Natural killer cell (primary cell): ENCODE measurements around the gene CD3G. TPM values are rescaled to one million over a fixed set of nuclear protein-coding genes. Genes with fewer than 3 reads are reported as not detected.
A peak's percentile ranks its signal among the peaks of the same experiment; 100 is the strongest.

Experiments used
- ATAC-seq, 3 donors: fragments of 150-1000 bp in 2 of 3; fragments of 200-7000 bp in 1 of 3; cut with Tn5 transposase; 1 replicate in 1 of 3; 2 replicates in 2 of 3; pipeline ENCODE4 v1.10.0; 2021; ENCODE audit warnings: mild to moderate bottlenecking in 2 of 3, moderate library complexity in 2 of 3
- DNase-seq, 2 donors: peaks; one replicate each; pipeline versions ENCODE4 v3.0.0 to v3.0.0-alpha.2; 2013 to 2021; ENCODE audit warnings: mixed read lengths in 1 of 2
- H3K27ac ChIP-seq: one replicate; pipeline ENCODE4 v1.5.1; 2013; ENCODE audit warnings: mild to moderate bottlenecking, low read length
- H3K27me3 ChIP-seq: one replicate; pipeline ENCODE4 v1.6.1; 2013; ENCODE audit warnings: low read length; ENCODE audit not compliant: control insufficient read depth, insufficient read depth
- H3K36me3 ChIP-seq: one replicate; pipeline ENCODE4 v1.6.1; 2013; ENCODE audit warnings: low read length; ENCODE audit not compliant: control insufficient read depth, insufficient read depth
- H3K4me1 ChIP-seq: one replicate; pipeline ENCODE4 v1.6.1; 2013; ENCODE audit warnings: low read length; ENCODE audit not compliant: control insufficient read depth, insufficient read depth
- H3K4me3 ChIP-seq: one replicate; pipeline ENCODE4 v1.5.1; 2013; ENCODE audit warnings: low read length
- H3K9me3 ChIP-seq: one replicate; pipeline ENCODE4 v1.6.1; 2013; ENCODE audit warnings: low read length; ENCODE audit not compliant: control insufficient read depth, insufficient read depth
- H3K27ac Mint-ChIP-seq, 2 donors: one replicate each; pipeline ENCODE4 v1.8.0; 2022; ENCODE audit warnings: mild to moderate bottlenecking in 2 of 2, mixed read lengths in 2 of 2, moderate library complexity in 1 of 2
- H3K27me3 Mint-ChIP-seq, 2 donors: one replicate each; pipeline ENCODE4 v1.8.0; 2022; ENCODE audit warnings: low read depth in 2 of 2, mixed read lengths in 2 of 2
- H3K36me3 Mint-ChIP-seq: one replicate; pipeline ENCODE4 v1.8.0; 2022; ENCODE audit warnings: mixed read lengths
- H3K4me1 Mint-ChIP-seq, 2 donors: one replicate each; pipeline ENCODE4 v1.8.0; 2022; ENCODE audit warnings: mixed read lengths in 2 of 2
- H3K4me3 Mint-ChIP-seq: one replicate; pipeline ENCODE4 v1.8.0; 2022; ENCODE audit warnings: mild to moderate bottlenecking, moderate library complexity, mixed read lengths
- H3K9me3 Mint-ChIP-seq, 2 donors: one replicate each; pipeline ENCODE4 v1.8.0; 2022; ENCODE audit warnings: mixed read lengths in 2 of 2
- WGBS: methylation state at CpG from one replicate; pipeline ENCODE4 v1.1.7; 2013; ENCODE audit warnings: missing lambda C conversion rate; ENCODE audit not compliant: insufficient coverage; 5-methylcytosine and 5-hydroxymethylcytosine counted together
- intact Hi-C: fragments of 100-400 bp; cut with micrococcal nuclease; formaldehyde crosslinking; loops from one replicate; pipeline ENCODE4 v1.14.2; 2022
- total RNA-seq, 4 donors: library from RNA; stranded (reverse); fragments of 120-200 nt in 1 of 4; gene quantifications; one replicate each; pipeline versions ENCODE4 v1.2.3 to v1.2.4, GENCODE V29; 2013 to 2022
- TF ChIP-seq, protein P1 (sequence below): fragments of 200-600 bp; IDR thresholded peaks from one replicate; pipeline ENCODE4 v1.8.0; 2022; ENCODE audit warnings: antibody characterized with exemption

Gene CD3G
- total RNA-seq, 3 donors from 2014 or later (not counting 1 experiment from before 2014, with no cell fraction given), result 7.6 to 52.1 (median 8.2) TPM

DNA sequence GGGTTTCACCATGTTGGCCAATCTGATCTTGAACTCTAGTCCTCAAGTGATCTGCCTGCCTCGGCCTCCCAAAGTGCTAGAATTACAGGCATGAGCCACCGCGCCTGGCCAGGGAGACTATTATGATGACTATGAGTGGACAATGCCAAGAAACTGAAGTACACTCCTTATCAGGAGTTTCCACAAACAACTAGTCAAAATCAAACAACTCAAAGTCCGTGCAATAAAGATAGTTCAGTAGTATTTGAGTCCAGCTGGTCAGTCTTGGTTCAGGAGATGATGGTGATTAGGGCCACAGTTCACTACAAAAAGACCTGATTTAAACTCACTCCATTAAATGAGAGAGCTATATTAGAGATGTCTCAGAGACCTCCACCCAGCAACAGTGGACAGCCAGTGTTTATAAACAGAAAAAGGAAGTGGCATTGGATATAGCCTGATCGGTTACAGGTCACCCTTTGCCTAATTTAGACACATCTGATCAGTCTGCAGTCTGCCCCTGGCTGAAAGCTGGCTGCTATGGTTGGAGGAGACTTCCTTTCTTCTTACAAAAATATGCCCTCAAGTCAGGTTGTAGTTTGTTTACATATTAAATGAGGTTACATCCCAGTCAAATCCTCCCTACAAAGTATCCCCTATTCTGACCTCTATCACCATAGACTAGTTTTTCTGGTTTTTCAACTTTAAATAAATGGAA, 22.6 kb upstream of the CD3G start:
- H3K4me3 ChIP-seq, result no peak overlapping the region
- H3K4me3 Mint-ChIP-seq, result no peak overlapping the region
- H3K27me3 Mint-ChIP-seq, result no peaks in the 10 kb centered on the region
- H3K27ac ChIP-seq, result peak overlapping the region; percentile 6
- TF ChIP-seq, protein P1, sequence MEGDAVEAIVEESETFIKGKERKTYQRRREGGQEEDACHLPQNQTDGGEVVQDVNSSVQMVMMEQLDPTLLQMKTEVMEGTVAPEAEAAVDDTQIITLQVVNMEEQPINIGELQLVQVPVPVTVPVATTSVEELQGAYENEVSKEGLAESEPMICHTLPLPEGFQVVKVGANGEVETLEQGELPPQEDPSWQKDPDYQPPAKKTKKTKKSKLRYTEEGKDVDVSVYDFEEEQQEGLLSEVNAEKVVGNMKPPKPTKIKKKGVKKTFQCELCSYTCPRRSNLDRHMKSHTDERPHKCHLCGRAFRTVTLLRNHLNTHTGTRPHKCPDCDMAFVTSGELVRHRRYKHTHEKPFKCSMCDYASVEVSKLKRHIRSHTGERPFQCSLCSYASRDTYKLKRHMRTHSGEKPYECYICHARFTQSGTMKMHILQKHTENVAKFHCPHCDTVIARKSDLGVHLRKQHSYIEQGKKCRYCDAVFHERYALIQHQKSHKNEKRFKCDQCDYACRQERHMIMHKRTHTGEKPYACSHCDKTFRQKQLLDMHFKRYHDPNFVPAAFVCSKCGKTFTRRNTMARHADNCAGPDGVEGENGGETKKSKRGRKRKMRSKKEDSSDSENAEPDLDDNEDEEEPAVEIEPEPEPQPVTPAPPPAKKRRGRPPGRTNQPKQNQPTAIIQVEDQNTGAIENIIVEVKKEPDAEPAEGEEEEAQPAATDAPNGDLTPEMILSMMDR, result no peak
- no peak for ATAC-seq
- H3K9me3 ChIP-seq, result no peaks in the 10 kb centered on the region
- DNase-seq, result no peak
- H3K27ac Mint-ChIP-seq, result peak overlapping the region; percentile 56 to 67
- no peaks in the 10 kb centered on the region for H3K36me3 ChIP-seq
- H3K4me1 ChIP-seq, result peaks cover 58% of the 10 kb centered on the region
- no peaks in the 10 kb centered on the region for H3K27me3 ChIP-seq
- WGBS, result 72% methylated on average over 4 of the region's 5 CpGs
- H3K9me3 Mint-ChIP-seq, result peaks cover 0 to 5% of the 10 kb centered on the region in 2 donors
- H3K4me1 Mint-ChIP-seq, result peaks cover 35 to 52% of the 10 kb centered on the region in 2 donors
- no peaks in the 10 kb centered on the region for H3K36me3 Mint-ChIP-seq
- intact Hi-C loops, result no loop called here

DNA sequence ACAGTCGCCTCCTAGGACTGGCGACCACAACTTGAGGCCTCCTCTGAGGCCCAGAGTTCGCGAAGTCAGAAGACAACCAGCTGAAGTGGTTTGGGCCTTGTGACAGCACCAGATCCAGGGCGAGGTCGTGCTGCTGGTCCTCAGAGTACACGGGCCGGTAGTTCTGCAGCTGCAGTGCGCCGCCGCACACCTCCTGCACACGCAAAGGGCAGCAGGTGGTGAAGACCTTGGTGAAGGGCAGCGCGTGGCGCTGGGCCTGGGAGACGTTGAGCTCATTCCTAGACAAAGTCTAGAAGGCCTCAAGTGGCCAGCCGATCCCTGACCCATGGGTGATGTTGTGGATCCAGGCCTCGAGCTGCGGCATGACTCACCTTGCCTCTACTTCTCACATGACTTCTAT, 21.4 kb upstream of the CD3G start:
- intact Hi-C loops, result no loop called here
- Histone ChIP-seq H3K9me3 (no peaks in the 10 kb centered on the region), H3K36me3 (no peaks in the 10 kb centered on the region), H3K27me3 (no peaks in the 10 kb centered on the region), H3K4me1 (peaks cover 46% of the 10 kb centered on the region), H3K27ac (no peak overlapping the region), H3K4me3 (no peak overlapping the region)
- no peak overlapping the region for H3K27ac Mint-ChIP-seq
- H3K9me3 Mint-ChIP-seq, result peaks cover 0 to 5% of the 10 kb centered on the region in 2 donors
- DNase-seq, result no peak
- H3K36me3 Mint-ChIP-seq, result no peaks in the 10 kb centered on the region
- H3K27me3 Mint-ChIP-seq, result no peaks in the 10 kb centered on the region
- 97% methylated on average over 19 of the region's 19 CpGs for WGBS
- no peak overlapping the region for H3K4me3 Mint-ChIP-seq
- H3K4me1 Mint-ChIP-seq, result peaks cover 25 to 42% of the 10 kb centered on the region in 2 donors
- no peak for ATAC-seq
- TF ChIP-seq, protein P1, result no peak

DNA sequence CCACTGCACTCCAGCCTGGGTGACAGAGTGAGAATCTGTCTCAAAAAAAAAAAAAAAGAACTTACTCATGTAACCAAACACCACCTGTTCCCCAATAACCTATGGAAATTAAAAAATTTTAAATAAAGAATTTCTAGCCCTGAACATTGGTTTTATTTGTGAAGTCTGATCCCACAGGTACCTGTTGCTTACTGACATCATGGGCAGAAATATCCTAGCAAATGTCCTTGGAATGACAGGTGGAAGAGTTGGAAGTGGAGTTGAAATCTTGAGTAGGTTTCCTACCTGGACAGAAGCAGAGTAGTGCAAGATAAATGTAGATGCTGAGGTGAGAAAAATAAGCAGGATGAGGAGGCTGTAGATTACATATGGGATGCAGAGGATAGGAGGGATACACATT, 18.9 kb upstream of the CD3G start:
- H3K36me3 ChIP-seq, result no peaks in the 10 kb centered on the region
- Mint-ChIP-seq H3K4me1 (peaks cover 8 to 17% of the 10 kb centered on the region in 2 donors), H3K27ac (no peak overlapping the region), H3K9me3 (peaks cover 0 to 3% of the 10 kb centered on the region in 2 donors), H3K4me3 (no peak overlapping the region), H3K27me3 (no peaks in the 10 kb centered on the region), H3K36me3 (no peaks in the 10 kb centered on the region)
- no peaks in the 10 kb centered on the region for H3K27me3 ChIP-seq
- no peak overlapping the region for H3K27ac ChIP-seq
- intact Hi-C loops, result no loop called here
- TF ChIP-seq, protein P1, result no peak
- DNase-seq, result no peak
- no peaks in the 10 kb centered on the region for H3K9me3 ChIP-seq
- H3K4me1 ChIP-seq, result peaks cover 21% of the 10 kb centered on the region
- ATAC-seq, result no peak
- H3K4me3 ChIP-seq, result no peak overlapping the region

DNA sequence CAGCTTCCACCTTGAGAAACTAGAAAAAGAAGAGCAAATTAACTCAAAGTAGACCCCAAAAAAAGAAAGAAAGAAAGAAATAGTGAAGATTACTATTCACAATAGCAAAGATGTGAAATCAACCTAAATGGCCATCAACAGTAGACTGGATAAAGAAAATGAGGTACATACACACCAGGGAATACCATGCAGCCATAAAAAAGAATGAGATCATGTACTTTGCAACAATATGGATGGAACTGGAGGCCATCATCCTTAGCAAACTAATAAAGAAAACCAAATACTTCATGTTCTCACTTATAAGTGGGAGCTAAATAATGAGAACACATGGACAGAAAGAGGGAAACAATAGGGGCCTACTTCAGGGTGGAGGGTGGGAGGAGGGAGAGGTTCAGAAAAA, 15.4 kb upstream of the CD3G start:
- H3K4me3 Mint-ChIP-seq, result no peak overlapping the region
- H3K27ac ChIP-seq, result no peak overlapping the region
- no peak overlapping the region for H3K4me3 ChIP-seq
- intact Hi-C loops, result no loop called here
- no peaks in the 10 kb centered on the region for H3K27me3 ChIP-seq
- H3K4me1 ChIP-seq, result no peaks in the 10 kb centered on the region
- H3K36me3 Mint-ChIP-seq, result no peaks in the 10 kb centered on the region
- H3K36me3 ChIP-seq, result no peaks in the 10 kb centered on the region
- ATAC-seq (no peak), DNase-seq (no peak)
- TF ChIP-seq, protein P1, result no peak
- H3K4me1 Mint-ChIP-seq, result no peaks in the 10 kb centered on the region
- H3K27me3 Mint-ChIP-seq, result no peaks in the 10 kb centered on the region
- no peak overlapping the region for H3K27ac Mint-ChIP-seq
- H3K9me3 ChIP-seq, result no peaks in the 10 kb centered on the region
- H3K9me3 Mint-ChIP-seq, result no peaks in the 10 kb centered on the region
